Tibial nerve (tissue), 4 donors: Measurements from ENCODE around the gene CD58.
"Not testable (repeated sequence)": the region's sequence is repeated elsewhere in the genome, so short reads cannot be mapped to it uniquely, and the experiment has no call there.

ENCODE experiments used
- EP300 ChIP-seq, 2 donors: sonication (generic); formaldehyde crosslinking; IDR thresholded peaks; one replicate each; pipeline ENCODE4 v1.6.1; 2017; ENCODE audit warnings: antibody characterized with exemption in 2 of 2, mild to moderate bottlenecking in 1 of 2
- POLR2A ChIP-seq, 2 donors: fragments of 450-650 bp; IDR thresholded peaks; one replicate each; pipeline ENCODE4 v1.6.1; 2017; ENCODE audit warnings: antibody characterized with exemption in 2 of 2, mild to moderate bottlenecking in 2 of 2, moderate library complexity in 2 of 2
- TF ChIP-seq, protein P1 (sequence below), 5 experiments: fragments of 200-600 bp in 3 of 5; fragments of 450-650 bp in 2 of 5; sonication (generic) in 3 of 5; IDR thresholded peaks; one replicate each; pipeline ENCODE4 v1.5.1; 2016 to 2019; ENCODE audit warnings: antibody characterized with exemption in 5 of 5, mild to moderate bottlenecking in 3 of 5, moderate library complexity in 2 of 5

DNA sequence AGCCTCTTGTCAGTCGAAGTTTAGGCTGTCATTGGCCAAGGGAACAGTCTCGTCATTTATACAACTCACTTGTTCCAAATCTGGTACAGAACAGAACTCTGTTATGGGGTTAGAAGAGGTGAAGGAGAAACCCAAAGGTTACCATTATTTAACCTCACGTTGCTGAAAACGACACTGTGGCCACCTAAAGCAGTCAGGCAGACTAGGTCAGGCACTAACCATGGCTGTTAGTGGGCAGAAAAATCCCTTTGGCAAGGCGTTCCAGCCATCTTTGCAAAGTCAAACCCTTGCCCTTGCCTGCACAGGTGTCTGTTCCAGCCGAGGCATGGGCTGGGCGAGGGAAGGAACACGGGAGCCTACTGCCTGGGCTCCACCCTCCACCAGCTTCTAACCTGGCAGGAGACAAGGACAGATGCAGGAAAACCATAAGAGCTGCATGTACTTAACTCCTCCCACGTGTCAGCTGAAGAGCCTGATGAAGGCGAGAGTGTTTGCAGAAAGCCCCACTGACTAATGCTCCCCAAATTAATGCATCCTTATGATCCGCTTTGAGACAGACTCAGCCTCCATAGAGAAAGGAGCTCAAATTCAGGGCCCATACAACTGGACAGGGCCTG is 27.7 kb upstream of the CD58 start:
- TF ChIP-seq, protein P1, sequence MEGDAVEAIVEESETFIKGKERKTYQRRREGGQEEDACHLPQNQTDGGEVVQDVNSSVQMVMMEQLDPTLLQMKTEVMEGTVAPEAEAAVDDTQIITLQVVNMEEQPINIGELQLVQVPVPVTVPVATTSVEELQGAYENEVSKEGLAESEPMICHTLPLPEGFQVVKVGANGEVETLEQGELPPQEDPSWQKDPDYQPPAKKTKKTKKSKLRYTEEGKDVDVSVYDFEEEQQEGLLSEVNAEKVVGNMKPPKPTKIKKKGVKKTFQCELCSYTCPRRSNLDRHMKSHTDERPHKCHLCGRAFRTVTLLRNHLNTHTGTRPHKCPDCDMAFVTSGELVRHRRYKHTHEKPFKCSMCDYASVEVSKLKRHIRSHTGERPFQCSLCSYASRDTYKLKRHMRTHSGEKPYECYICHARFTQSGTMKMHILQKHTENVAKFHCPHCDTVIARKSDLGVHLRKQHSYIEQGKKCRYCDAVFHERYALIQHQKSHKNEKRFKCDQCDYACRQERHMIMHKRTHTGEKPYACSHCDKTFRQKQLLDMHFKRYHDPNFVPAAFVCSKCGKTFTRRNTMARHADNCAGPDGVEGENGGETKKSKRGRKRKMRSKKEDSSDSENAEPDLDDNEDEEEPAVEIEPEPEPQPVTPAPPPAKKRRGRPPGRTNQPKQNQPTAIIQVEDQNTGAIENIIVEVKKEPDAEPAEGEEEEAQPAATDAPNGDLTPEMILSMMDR (IDR thresholded peaks at IDR 0.05): not testable (repeated sequence)
- not testable (repeated sequence) for TF ChIP-seq POLR2A, EP300 (IDR thresholded peaks at IDR 0.05)
